OCI-LY7 (cell line): ENCODE results near the gene UACA.

Experiments
- EZH2phosphoT487 ChIP-seq: fragments of 200-600 bp; sonication (generic); IDR thresholded peaks from 2 replicates; pipeline ENCODE4 v1.6.1; 2018; ENCODE audit warnings: low read depth, borderline replicate concordance, mild to moderate bottlenecking, mixed run types, antibody characterized with exemption, low read length, moderate library complexity, mixed read lengths
- TF ChIP-seq, protein P1 (sequence below): fragments of 200-600 bp; sonication (generic); conservative IDR thresholded peaks from 2 replicates; pipeline ENCODE4 v1.5.1; 2014; ENCODE audit warnings: mild to moderate bottlenecking, antibody characterized with exemption, low read length, moderate library complexity, mixed read lengths

DNA sequence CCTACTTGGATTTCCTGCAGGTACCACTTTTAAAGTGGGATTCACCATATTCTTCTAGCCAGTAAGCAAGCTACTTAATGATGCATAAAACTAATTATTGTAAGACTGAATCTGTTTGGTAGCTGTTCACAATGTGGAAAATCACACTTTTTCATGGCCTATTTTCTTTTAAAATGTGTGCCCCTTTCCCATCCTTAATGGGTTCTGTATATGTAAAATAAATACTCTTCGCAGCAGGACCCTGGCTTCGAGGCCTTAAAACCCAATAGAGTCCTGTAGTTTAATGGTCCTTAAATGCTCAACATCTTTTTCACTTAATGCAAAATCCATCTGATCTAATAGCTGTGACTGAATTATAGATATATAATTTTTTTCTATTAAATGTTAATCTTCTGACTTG, 111.0 kb downstream of the UACA start:
- TF ChIP-seq, protein P1, sequence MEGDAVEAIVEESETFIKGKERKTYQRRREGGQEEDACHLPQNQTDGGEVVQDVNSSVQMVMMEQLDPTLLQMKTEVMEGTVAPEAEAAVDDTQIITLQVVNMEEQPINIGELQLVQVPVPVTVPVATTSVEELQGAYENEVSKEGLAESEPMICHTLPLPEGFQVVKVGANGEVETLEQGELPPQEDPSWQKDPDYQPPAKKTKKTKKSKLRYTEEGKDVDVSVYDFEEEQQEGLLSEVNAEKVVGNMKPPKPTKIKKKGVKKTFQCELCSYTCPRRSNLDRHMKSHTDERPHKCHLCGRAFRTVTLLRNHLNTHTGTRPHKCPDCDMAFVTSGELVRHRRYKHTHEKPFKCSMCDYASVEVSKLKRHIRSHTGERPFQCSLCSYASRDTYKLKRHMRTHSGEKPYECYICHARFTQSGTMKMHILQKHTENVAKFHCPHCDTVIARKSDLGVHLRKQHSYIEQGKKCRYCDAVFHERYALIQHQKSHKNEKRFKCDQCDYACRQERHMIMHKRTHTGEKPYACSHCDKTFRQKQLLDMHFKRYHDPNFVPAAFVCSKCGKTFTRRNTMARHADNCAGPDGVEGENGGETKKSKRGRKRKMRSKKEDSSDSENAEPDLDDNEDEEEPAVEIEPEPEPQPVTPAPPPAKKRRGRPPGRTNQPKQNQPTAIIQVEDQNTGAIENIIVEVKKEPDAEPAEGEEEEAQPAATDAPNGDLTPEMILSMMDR: no peak
- TF ChIP-seq EZH2phosphoT487: no peak
